MM.1S (cell line): ENCODE data around the gene SLC6A16.
A peak's percentile ranks its signal among the peaks of the same experiment; 100 is the strongest.

Experiments
- DNase-seq: peaks from one replicate; pipeline ENCODE4 v3.0.0-alpha.2; 2015
- H2AFZ ChIP-seq: fragments of 300-600 bp; sonication (generic); 2 replicates; pipeline ENCODE4 v1.6.0; 2016; ENCODE audit warnings: antibody characterized with exemption, low read length
- H3F3A ChIP-seq: fragments of 300-600 bp; sonication (generic); 2 replicates; pipeline ENCODE4 v1.6.1; 2016; ENCODE audit warnings: mild to moderate bottlenecking, antibody characterized with exemption, low read length, moderate library complexity, mixed read lengths; ENCODE audit not compliant: insufficient read depth
- H3K27ac ChIP-seq: fragments of 300-600 bp; sonication (generic); 2 replicates; pipeline ENCODE4 v1.5.1; 2016; ENCODE audit warnings: mild to moderate bottlenecking, low read length
- H3K27me3 ChIP-seq: fragments of 300-600 bp; sonication (generic); replicated peaks from 2 replicates; pipeline ENCODE4 v1.6.0; 2016; ENCODE audit warnings: low read length; ENCODE audit not compliant: insufficient read depth
- H3K36me3 ChIP-seq: fragments of 300-600 bp; sonication (generic); replicated peaks from 2 replicates; pipeline ENCODE4 v1.6.1; 2016; ENCODE audit warnings: mild to moderate bottlenecking, low read length, mixed read lengths; ENCODE audit not compliant: insufficient read depth
- H3K4me1 ChIP-seq: fragments of 300-600 bp; sonication (generic); 2 replicates; pipeline ENCODE4 v1.6.1; 2016; ENCODE audit warnings: low read length, mixed read lengths
- H3K4me2 ChIP-seq: fragments of 300-600 bp; sonication (generic); 2 replicates; pipeline ENCODE4 v1.6.0; 2016; ENCODE audit warnings: low read depth, low read length
- H3K4me3 ChIP-seq: fragments of 300-600 bp; sonication (generic); 2 replicates; pipeline ENCODE4 v1.5.1; 2016; ENCODE audit warnings: low read length, mixed read lengths
- H3K79me2 ChIP-seq: fragments of 300-600 bp; sonication (generic); 2 replicates; pipeline ENCODE4 v1.6.1; 2016; ENCODE audit warnings: mixed run types, low read length, mixed read lengths
- H3K9ac ChIP-seq: fragments of 300-600 bp; sonication (generic); 2 replicates; pipeline ENCODE4 v1.6.1; 2016; ENCODE audit warnings: low read length, mixed read lengths
- H3K9me2 ChIP-seq: fragments of 300-600 bp; sonication (generic); replicated peaks from 2 replicates; pipeline ENCODE4 v1.6.1; 2016; ENCODE audit warnings: mild to moderate bottlenecking, low read length, mixed read lengths; ENCODE audit not compliant: insufficient read depth
- H3K9me3 ChIP-seq: fragments of 300-600 bp; sonication (generic); replicated peaks from 2 replicates; pipeline ENCODE4 v1.6.1; 2016; ENCODE audit warnings: mild to moderate bottlenecking, low read length, mixed read lengths; ENCODE audit not compliant: insufficient read depth
- H4K20me1 ChIP-seq: fragments of 300-600 bp; sonication (generic); 2 replicates; pipeline ENCODE4 v1.6.1; 2016; ENCODE audit warnings: mild to moderate bottlenecking, low read length, moderate library complexity, mixed read lengths; ENCODE audit not compliant: insufficient read depth
- EZH2 ChIP-seq: fragments of 300-600 bp; sonication (generic); optimal IDR thresholded peaks from 2 replicates; pipeline ENCODE3; 2017; ENCODE audit warnings: low read depth, mild to moderate bottlenecking, antibody characterized with exemption, low read length, mixed read lengths
- EZH2phosphoT487 ChIP-seq: fragments of 300-600 bp; sonication (generic); IDR thresholded peaks from 2 replicates; pipeline ENCODE4 v1.6.1; 2018; ENCODE audit warnings: antibody characterized with exemption, low read length
- TF ChIP-seq, protein P1 (sequence below): fragments of 300-600 bp; sonication (generic); IDR thresholded peaks from 2 replicates; pipeline ENCODE4 v1.5.1; 2016; ENCODE audit warnings: antibody characterized with exemption, low read length, mixed read lengths

Gene SLC6A16

DNA sequence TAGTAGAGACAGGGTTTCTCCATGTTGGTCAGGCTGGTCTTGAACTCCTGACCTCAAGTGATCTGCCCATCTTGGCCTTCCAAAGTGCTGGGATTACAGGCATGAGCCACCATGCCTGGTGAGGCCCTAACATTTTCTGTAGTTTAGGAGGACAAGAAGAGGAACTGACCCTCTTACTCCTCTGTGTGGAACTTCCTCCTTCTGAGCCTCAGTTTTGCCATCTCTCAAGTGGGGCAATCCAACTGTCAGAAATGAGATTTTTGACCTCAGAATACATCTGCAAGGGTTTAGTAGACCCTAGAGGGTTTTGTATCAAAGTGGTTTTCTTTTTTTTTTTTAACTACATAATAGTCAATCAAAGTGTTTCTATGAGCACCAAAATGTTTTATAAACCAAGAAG, 41.1 kb upstream of the SLC6A16 start:
- TF ChIP-seq EZH2phosphoT487 (no peak), EZH2 (no peak)
- TF ChIP-seq, protein P1, sequence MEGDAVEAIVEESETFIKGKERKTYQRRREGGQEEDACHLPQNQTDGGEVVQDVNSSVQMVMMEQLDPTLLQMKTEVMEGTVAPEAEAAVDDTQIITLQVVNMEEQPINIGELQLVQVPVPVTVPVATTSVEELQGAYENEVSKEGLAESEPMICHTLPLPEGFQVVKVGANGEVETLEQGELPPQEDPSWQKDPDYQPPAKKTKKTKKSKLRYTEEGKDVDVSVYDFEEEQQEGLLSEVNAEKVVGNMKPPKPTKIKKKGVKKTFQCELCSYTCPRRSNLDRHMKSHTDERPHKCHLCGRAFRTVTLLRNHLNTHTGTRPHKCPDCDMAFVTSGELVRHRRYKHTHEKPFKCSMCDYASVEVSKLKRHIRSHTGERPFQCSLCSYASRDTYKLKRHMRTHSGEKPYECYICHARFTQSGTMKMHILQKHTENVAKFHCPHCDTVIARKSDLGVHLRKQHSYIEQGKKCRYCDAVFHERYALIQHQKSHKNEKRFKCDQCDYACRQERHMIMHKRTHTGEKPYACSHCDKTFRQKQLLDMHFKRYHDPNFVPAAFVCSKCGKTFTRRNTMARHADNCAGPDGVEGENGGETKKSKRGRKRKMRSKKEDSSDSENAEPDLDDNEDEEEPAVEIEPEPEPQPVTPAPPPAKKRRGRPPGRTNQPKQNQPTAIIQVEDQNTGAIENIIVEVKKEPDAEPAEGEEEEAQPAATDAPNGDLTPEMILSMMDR, result no peak
- H3F3A ChIP-seq, result no peaks in the 10 kb centered on the region
- H3K4me3 ChIP-seq, result no peak overlapping the region

DNA sequence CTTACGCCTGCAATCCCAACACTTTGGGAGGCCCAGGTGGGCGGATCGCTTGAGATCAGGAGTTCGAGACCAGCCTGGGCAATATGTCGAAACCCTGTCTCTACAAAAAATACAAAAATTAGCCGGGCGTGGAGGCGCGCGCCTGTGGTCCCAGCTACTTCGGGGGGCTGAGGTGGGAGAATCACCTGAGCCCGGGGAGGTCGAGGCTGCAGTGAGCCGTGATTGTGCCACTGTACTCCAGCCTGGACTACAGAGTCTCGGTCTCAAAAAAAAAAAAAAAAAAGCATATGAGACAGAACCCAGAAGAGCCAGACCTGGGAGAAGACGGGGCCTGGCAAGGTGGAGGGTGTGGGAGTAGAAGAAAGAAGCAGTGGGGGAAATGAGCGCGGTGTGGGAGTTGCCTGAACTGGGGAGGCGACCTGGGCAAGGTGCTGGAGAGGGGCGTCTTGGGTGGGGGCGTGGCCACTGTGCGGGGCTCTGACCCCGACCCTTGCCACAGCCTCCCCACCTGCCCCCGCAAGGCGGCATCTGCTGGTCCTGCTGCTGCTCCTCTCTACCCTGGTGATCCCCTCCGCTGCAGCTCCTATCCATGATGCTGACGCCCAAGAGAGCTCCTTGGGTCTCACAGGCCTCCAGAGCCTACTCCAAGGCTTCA, 39.2 kb upstream of the SLC6A16 start:
- no peak for TF ChIP-seq EZH2
- TF ChIP-seq, protein P1, result no peak
- TF ChIP-seq EZH2phosphoT487, result no peak
- no peak overlapping the region for H3K27ac ChIP-seq
- H3K4me3 ChIP-seq, result peak overlapping the region; percentile 39
- no peaks in the 10 kb centered on the region for H3K36me3 ChIP-seq
- no peak overlapping the region for H3K9ac ChIP-seq
- peak overlapping the region; percentile 57; the same call in 1 of the 2 replicates for H2AFZ ChIP-seq
- no peaks in the 10 kb centered on the region for H4K20me1 ChIP-seq
- H3K4me1 ChIP-seq, result 0 out of 2 replicates have a peak, but pooled peaks cover 4% of the 10 kb centered on the region
- peaks cover 73% of the 10 kb centered on the region for H3K27me3 ChIP-seq
- peak overlapping the region; percentile 35; the same call in 1 of the 2 replicates for H3K4me2 ChIP-seq
- H3F3A ChIP-seq, result no peaks in the 10 kb centered on the region
- no peak for DNase-seq
- no peaks in the 10 kb centered on the region for H3K9me2 ChIP-seq
- no peaks in the 10 kb centered on the region for H3K79me2 ChIP-seq
- H3K9me3 ChIP-seq, result no peaks in the 10 kb centered on the region

More for the DNA sequence above, 41.1 kb upstream of the SLC6A16 start:
- DNase-seq, result no peak
- Histone ChIP-seq H3K9ac (no peak overlapping the region), H3K9me3 (no peaks in the 10 kb centered on the region), H3K27me3 (peaks cover 73% of the 10 kb centered on the region), H3K79me2 (no peaks in the 10 kb centered on the region), H4K20me1 (no peaks in the 10 kb centered on the region), H3K9me2 (no peaks in the 10 kb centered on the region), H3K36me3 (no peaks in the 10 kb centered on the region), H2AFZ (no peak overlapping the region), H3K4me1 (0 out of 2 replicates have a peak, but pooled peaks cover 4% of the 10 kb centered on the region), H3K27ac (no peak overlapping the region), H3K4me2 (no peak overlapping the region)

DNA sequence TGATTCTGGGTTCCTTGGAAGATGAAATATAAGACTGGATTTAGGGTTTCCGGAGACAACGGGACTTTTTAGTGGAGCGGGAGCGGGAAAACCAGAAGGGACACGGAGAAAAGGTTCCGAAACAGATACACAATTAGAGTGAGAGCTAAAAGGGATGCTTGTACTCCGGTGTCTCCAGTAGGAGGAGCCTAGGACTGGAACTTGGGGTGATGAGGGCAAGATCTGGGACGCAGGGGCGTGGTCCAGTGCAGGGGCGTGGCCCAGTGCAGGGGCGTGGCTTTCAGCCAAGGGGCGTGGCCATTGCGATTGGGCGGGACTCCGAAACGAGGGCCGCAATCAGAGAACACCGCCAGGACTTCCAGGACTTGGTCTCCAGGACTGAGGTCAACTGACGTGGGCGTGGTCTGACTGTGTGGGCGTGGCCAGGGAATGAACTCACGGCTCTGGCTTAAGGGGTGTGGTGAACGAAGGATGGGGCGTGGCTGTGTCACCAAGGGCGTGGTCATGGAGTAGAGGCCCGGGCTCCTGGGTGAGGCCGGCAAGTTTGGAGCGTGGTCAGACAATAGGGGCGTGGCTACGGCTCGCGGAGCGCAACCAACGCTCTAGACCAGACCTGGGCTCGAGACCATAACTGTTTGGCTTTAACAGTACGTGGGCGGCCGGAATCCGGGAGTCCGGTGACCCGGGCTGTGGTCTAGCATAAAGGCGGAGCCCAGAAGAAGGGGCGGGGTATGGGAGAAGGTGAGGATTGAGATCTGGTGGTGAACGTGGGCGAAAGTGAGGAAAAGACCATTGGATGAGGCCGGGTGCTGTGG, 38.5 kb upstream of the SLC6A16 start, which contains the start of gene DKKL1:
TSS of gene DKKL1 (plus strand) at position 610 of the 815 bp plus-strand sequence. CDS start at position 732, 122 bp downstream.
- Histone ChIP-seq H3K4me1 (0 out of 2 replicates have a peak, but pooled peaks cover 4% of the 10 kb centered on the region), H2AFZ (peak within 1 kb of the TSS; percentile 57; the same call in 1 of the 2 replicates), H4K20me1 (no peaks in the 10 kb centered on the region), H3K27ac (no peak within 1 kb of the TSS), H3K9ac (no peak within 1 kb of the TSS), H3K4me3 (peak within 1 kb of the TSS; percentile 39), H3K36me3 (no peaks in the 10 kb centered on the region), H3K79me2 (no peaks in the 10 kb centered on the region), H3K9me3 (no peaks in the 10 kb centered on the region), H3F3A (no peaks in the 10 kb centered on the region), H3K9me2 (no peaks in the 10 kb centered on the region), H3K27me3 (peaks cover 73% of the 10 kb centered on the region), H3K4me2 (peak within 1 kb of the TSS; percentile 35; the same call in 1 of the 2 replicates)
- DNase-seq, result peak; percentile 88
- TF ChIP-seq EZH2 (no peak), EZH2phosphoT487 (no peak)
- TF ChIP-seq, protein P1, result no peak
